ENCODE measurements around the gene EVX2.

Gene EVX2

DNA sequence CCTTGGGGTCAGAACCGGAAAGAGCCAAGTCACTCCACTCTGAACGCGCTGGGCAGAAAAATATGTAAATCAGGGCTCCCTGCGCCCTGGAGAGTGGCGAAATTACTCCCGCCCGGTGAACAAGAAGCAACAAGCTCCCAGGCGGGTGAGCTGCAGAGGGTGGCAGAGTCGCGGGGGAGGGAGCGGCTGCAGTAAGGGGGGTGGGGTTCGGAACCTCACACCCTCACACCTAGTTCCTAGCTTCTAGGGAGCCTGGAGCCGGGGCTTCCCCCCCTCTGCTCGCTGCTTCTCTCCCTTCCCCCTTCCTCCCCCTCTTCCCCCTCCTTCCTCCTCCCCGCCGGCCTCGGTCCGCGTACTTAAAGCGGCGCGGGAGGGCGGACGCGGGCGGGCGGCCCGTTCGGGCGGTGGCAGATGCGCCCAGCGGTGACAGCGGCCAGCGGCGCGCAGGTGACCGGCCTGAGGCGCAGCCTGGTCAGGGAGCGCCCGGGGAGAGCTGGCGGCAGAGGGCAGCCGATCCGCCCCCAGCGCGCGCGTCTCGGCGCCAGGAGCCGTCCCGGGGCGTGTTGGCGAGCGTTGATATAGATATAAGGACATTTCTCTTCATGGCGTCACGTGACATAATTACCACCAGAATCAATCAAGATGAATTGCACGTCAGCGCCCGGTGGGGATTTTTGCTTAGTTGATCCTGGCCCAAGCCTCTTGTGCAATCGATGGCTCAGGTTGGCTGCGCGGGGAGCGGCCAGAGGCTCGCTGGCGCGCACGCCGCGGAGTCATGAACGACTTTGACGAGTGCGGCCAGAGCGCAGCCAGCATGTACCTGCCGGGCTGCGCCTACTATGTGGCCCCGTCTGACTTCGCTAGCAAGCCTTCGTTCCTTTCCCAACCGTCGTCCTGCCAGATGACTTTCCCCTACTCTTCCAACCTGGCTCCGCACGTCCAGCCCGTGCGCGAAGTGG, 23.1 kb upstream of the EVX2 start, which contains the start of gene HOXD11 (continued):
- TF ChIP-seq ZNF776 (tag by site-specific recombination; IDR thresholded peaks at IDR 0.05; ENCODE audit: borderline replicate concordance): no peak
- TF ChIP-seq ZNF292 (tag by site-specific recombination; IDR thresholded peaks at IDR 0.05; ENCODE audit: borderline replicate concordance, low read depth): no peak
- TF ChIP-seq IKZF3 (tag by site-specific recombination; IDR thresholded peaks at IDR 0.05): peak; percentile 83; the same call in 1 of the 2 replicates
- TF ChIP-seq, protein P1, sequence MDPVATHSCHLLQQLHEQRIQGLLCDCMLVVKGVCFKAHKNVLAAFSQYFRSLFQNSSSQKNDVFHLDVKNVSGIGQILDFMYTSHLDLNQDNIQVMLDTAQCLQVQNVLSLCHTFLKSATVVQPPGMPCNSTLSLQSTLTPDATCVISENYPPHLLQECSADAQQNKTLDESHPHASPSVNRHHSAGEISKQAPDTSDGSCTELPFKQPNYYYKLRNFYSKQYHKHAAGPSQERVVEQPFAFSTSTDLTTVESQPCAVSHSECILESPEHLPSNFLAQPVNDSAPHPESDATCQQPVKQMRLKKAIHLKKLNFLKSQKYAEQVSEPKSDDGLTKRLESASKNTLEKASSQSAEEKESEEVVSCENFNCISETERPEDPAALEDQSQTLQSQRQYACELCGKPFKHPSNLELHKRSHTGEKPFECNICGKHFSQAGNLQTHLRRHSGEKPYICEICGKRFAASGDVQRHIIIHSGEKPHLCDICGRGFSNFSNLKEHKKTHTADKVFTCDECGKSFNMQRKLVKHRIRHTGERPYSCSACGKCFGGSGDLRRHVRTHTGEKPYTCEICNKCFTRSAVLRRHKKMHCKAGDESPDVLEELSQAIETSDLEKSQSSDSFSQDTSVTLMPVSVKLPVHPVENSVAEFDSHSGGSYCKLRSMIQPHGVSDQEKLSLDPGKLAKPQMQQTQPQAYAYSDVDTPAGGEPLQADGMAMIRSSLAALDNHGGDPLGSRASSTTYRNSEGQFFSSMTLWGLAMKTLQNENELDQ (tag by site-specific recombination; IDR thresholded peaks at IDR 0.05; ENCODE audit: low read depth): no peak
- no peak for TF ChIP-seq SALL2 (tag by site-specific recombination; IDR thresholded peaks at IDR 0.05; ENCODE audit: borderline replicate concordance)
- TF ChIP-seq, protein P2, sequence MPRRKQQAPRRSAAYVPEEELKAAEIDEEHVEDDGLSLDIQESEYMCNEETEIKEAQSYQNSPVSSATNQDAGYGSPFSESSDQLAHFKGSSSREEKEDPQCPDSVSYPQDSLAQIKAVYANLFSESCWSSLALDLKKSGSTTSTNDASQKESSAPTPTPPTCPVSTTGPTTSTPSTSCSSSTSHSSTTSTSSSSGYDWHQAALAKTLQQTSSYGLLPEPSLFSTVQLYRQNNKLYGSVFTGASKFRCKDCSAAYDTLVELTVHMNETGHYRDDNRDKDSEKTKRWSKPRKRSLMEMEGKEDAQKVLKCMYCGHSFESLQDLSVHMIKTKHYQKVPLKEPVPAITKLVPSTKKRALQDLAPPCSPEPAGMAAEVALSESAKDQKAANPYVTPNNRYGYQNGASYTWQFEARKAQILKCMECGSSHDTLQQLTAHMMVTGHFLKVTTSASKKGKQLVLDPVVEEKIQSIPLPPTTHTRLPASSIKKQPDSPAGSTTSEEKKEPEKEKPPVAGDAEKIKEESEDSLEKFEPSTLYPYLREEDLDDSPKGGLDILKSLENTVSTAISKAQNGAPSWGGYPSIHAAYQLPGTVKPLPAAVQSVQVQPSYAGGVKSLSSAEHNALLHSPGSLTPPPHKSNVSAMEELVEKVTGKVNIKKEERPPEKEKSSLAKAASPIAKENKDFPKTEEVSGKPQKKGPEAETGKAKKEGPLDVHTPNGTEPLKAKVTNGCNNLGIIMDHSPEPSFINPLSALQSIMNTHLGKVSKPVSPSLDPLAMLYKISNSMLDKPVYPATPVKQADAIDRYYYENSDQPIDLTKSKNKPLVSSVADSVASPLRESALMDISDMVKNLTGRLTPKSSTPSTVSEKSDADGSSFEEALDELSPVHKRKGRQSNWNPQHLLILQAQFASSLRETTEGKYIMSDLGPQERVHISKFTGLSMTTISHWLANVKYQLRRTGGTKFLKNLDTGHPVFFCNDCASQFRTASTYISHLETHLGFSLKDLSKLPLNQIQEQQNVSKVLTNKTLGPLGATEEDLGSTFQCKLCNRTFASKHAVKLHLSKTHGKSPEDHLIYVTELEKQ (tag by site-specific recombination; IDR thresholded peaks at IDR 0.05; ENCODE audit: borderline replicate concordance): peak; percentile 79
- peak; percentile 56 for TF ChIP-seq ZNF600 (tag by site-specific recombination; IDR thresholded peaks at IDR 0.05)
- TF ChIP-seq TRIM28 (IDR thresholded peaks at IDR 0.05; ENCODE audit: borderline replicate concordance, low read length): no peak
- TF ChIP-seq, protein P3, sequence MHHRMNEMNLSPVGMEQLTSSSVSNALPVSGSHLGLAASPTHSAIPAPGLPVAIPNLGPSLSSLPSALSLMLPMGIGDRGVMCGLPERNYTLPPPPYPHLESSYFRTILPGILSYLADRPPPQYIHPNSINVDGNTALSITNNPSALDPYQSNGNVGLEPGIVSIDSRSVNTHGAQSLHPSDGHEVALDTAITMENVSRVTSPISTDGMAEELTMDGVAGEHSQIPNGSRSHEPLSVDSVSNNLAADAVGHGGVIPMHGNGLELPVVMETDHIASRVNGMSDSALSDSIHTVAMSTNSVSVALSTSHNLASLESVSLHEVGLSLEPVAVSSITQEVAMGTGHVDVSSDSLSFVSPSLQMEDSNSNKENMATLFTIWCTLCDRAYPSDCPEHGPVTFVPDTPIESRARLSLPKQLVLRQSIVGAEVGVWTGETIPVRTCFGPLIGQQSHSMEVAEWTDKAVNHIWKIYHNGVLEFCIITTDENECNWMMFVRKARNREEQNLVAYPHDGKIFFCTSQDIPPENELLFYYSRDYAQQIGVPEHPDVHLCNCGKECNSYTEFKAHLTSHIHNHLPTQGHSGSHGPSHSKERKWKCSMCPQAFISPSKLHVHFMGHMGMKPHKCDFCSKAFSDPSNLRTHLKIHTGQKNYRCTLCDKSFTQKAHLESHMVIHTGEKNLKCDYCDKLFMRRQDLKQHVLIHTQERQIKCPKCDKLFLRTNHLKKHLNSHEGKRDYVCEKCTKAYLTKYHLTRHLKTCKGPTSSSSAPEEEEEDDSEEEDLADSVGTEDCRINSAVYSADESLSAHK (tag by site-specific recombination; IDR thresholded peaks at IDR 0.05): peak; percentile 76
- no peak for TF ChIP-seq ZNF416 (tag by site-specific recombination; IDR thresholded peaks at IDR 0.05)
- TF ChIP-seq, protein P4, sequence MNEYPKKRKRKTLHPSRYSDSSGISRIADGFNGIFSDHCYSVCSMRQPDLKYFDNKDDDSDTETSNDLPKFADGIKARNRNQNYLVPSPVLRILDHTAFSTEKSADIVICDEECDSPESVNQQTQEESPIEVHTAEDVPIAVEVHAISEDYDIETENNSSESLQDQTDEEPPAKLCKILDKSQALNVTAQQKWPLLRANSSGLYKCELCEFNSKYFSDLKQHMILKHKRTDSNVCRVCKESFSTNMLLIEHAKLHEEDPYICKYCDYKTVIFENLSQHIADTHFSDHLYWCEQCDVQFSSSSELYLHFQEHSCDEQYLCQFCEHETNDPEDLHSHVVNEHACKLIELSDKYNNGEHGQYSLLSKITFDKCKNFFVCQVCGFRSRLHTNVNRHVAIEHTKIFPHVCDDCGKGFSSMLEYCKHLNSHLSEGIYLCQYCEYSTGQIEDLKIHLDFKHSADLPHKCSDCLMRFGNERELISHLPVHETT (tag by site-specific recombination; IDR thresholded peaks at IDR 0.05): no peak; the same call in none of the 2 replicates
- TF ChIP-seq HOXD13 (CRISPR knock-in tag; IDR thresholded peaks at IDR 0.05; ENCODE audit: borderline replicate concordance): no peak
- TF ChIP-seq SP3 (tag by site-specific recombination; IDR thresholded peaks at IDR 0.05): peak; percentile 11
- TF ChIP-seq ZNF707 (tag by site-specific recombination; IDR thresholded peaks at IDR 0.05): no peak
- TF ChIP-seq ZNF132 (tag by site-specific recombination; IDR thresholded peaks at IDR 0.05; ENCODE audit: borderline replicate concordance): no peak
- TF ChIP-seq, protein P5, sequence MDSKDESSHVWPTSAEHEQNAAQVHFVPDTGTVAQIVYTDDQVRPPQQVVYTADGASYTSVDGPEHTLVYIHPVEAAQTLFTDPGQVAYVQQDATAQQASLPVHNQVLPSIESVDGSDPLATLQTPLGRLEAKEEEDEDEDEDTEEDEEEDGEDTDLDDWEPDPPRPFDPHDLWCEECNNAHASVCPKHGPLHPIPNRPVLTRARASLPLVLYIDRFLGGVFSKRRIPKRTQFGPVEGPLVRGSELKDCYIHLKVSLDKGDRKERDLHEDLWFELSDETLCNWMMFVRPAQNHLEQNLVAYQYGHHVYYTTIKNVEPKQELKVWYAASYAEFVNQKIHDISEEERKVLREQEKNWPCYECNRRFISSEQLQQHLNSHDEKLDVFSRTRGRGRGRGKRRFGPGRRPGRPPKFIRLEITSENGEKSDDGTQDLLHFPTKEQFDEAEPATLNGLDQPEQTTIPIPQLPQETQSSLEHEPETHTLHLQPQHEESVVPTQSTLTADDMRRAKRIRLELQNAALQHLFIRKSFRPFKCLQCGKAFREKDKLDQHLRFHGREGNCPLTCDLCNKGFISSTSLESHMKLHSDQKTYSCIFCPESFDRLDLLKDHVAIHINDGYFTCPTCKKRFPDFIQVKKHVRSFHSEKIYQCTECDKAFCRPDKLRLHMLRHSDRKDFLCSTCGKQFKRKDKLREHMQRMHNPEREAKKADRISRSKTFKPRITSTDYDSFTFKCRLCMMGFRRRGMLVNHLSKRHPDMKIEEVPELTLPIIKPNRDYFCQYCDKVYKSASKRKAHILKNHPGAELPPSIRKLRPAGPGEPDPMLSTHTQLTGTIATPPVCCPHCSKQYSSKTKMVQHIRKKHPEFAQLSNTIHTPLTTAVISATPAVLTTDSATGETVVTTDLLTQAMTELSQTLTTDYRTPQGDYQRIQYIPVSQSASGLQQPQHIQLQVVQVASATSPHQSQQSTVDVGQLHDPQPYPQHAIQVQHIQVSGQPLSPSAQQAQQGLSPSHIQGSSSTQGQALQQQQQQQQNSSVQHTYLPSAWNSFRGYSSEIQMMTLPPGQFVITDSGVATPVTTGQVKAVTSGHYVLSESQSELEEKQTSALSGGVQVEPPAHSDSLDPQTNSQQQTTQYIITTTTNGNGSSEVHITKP (tag by site-specific recombination; IDR thresholded peaks at IDR 0.05): peak; percentile 87
- TF ChIP-seq ZNF202 (tag by site-specific recombination; IDR thresholded peaks at IDR 0.05; ENCODE audit: borderline replicate concordance): no peak
- TF ChIP-seq ZNF211 (tag by site-specific recombination; IDR thresholded peaks at IDR 0.05; ENCODE audit: low read depth): no peak
- no peak for TF ChIP-seq ZNF169 (tag by site-specific recombination; IDR thresholded peaks at IDR 0.05)
- no peak for TF ChIP-seq ZNF23 (tag by site-specific recombination; IDR thresholded peaks at IDR 0.05; ENCODE audit: borderline replicate concordance)
- peak; percentile 61; the same call in 1 of the 2 replicates for TF ChIP-seq ZNF561 (tag by site-specific recombination; IDR thresholded peaks at IDR 0.05; ENCODE audit: borderline replicate concordance)
- no peak for TF ChIP-seq SETDB1 (IDR thresholded peaks at IDR 0.05; ENCODE audit: insufficient read length, low read length)
- 0 out of 2 replicates have a peak, but pooled peaks have one; percentile 47 for TF ChIP-seq GLI2 (tag by site-specific recombination; IDR thresholded peaks at IDR 0.05; ENCODE audit: borderline replicate concordance, low read depth)
